ENCODE results near the gene DCC.

DCC gene

DNA sequence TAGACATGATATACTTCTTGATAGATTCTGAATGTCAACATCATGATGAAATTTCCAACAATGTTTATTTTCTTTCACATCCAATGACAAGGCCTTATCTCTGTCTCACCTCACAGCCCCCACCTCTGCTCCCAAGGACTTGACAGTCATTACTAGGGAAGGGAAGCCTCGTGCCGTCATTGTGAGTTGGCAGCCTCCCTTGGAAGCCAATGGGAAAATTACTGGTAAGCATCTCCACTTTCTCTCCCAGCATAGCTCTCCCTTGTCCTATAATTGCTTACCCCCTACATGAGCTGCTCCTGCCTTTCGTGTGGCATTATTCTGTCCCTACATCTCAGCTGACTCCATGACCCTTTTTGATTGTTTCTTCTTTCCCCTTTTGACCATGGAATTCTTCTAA, 1062.7 kb downstream of the DCC start:
- TF ChIP-seq, protein P1, sequence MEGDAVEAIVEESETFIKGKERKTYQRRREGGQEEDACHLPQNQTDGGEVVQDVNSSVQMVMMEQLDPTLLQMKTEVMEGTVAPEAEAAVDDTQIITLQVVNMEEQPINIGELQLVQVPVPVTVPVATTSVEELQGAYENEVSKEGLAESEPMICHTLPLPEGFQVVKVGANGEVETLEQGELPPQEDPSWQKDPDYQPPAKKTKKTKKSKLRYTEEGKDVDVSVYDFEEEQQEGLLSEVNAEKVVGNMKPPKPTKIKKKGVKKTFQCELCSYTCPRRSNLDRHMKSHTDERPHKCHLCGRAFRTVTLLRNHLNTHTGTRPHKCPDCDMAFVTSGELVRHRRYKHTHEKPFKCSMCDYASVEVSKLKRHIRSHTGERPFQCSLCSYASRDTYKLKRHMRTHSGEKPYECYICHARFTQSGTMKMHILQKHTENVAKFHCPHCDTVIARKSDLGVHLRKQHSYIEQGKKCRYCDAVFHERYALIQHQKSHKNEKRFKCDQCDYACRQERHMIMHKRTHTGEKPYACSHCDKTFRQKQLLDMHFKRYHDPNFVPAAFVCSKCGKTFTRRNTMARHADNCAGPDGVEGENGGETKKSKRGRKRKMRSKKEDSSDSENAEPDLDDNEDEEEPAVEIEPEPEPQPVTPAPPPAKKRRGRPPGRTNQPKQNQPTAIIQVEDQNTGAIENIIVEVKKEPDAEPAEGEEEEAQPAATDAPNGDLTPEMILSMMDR (IDR thresholded peaks at IDR 0.05; ENCODE audit: insufficient read depth, missing control alignments) = no peak
- peak; percentile 35 for FAIRE-seq
- DNase-seq (ENCODE audit: insufficient read length, low spot score) = no peak

DNA sequence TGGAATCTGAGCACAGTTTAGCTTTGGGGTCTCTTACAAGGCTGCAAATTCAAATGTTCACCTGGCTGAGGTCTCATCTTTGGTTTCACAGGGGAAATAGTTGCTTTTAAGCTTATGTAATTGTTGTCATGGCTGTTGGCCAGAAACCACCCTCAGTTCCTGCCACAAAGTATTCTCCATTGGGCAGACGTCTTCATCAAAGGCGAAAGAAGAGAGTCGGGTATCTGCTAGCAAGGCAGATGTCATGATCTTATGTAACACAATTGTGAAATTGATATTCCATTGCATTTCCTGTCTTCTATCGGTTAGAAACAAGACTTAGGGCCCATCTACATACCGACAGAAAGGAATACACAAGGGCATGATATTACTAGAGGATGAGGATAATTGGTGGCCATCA, 1068.3 kb downstream of the DCC start:
- DNase-seq (ENCODE audit: insufficient read length, low spot score) (no peak), FAIRE-seq (no peak)
- TF ChIP-seq, protein P1 (IDR thresholded peaks at IDR 0.05; ENCODE audit: insufficient read depth, missing control alignments) = no peak

DNA sequence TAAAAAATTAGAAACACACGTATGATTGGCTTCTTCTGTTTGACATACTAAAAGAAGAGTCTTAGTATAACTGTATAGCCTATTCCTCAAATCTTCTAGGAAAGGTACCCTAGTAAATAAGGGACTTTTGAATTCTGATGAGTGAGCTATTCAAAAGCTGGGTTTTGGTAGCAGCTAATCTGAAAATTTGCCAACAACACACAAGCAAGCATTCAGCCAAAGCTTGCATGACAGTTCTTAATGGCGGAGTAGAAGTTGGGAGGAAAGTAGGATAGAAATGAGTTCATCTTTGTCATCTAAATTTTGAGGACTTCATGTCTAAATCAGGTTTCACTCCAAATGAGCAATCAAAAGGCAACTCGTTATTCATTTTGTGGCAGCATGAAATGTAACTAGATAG, 1071.5 kb downstream of the DCC start:
- FAIRE-seq (no peak), DNase-seq (ENCODE audit: insufficient read length, low spot score) (no peak)
- TF ChIP-seq, protein P1 (IDR thresholded peaks at IDR 0.05; ENCODE audit: insufficient read depth, missing control alignments) = no peak

DNA sequence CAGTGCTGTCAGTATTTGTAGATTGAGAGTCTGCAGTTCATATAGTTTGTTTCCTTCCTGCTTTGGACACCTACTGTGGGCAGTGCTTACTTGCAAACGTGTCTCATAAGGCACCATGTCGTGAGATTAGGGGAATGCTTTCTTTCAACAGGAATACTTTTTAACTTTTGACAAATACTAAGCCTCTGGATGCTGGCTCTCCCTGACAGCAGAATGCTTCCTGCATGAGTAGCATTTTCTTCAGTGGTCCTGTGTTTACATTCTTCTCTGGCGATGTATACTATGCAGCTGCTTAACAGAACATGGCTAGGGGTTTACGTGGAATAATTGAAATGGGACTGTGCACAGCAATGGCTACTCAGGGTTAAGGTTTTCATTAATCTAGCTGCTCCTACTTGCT, 1077.0 kb downstream of the DCC start:
- DNase-seq (ENCODE audit: insufficient read length, low spot score) (no peak), FAIRE-seq (peak; percentile 55)
- TF ChIP-seq, protein P1 (IDR thresholded peaks at IDR 0.05; ENCODE audit: insufficient read depth, missing control alignments) = no peak

DNA sequence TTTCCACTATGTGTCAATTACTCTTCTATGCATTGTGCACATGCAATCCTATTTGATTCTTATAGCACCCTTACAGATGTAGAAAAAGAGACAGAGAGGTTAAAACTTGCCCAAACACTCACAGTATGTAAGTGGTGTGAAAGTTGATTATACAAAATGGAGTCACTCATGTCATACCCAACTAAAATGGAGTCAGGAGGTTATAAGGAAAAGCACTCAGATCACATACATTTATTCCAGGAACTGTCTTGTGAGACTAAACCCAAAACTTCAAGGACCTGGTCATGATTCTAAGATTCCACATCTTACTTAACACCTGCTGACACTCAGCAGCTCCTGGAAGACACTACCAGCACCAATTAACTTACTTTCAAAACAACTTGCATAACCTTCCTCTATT, 1081.9 kb downstream of the DCC start:
- no peak for DNase-seq (ENCODE audit: insufficient read length, low spot score)
- TF ChIP-seq, protein P1 (IDR thresholded peaks at IDR 0.05; ENCODE audit: insufficient read depth, missing control alignments) = no peak
- peak; percentile 29 for FAIRE-seq

DNA sequence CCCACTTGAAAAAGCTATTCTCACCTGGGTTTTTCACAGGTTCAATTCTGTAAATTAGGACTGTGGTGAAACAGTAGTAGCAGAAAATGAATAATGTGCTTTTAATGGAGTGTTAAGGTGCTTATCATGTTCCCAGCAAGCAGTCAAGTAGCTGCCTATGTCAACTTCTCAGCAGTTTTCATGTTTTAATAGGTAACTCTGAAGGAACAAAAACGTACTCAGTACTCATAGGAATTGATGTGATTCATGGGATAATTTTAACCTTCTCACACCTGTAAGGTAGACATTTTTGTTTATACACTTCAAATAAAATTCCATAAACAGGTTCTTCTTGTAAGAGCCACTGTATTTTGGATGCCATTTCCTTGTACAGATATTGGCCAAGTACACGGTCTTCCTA, 1082.9 kb downstream of the DCC start:
- FAIRE-seq = peak; percentile 38
- no peak for DNase-seq (ENCODE audit: insufficient read length, low spot score)

DNA sequence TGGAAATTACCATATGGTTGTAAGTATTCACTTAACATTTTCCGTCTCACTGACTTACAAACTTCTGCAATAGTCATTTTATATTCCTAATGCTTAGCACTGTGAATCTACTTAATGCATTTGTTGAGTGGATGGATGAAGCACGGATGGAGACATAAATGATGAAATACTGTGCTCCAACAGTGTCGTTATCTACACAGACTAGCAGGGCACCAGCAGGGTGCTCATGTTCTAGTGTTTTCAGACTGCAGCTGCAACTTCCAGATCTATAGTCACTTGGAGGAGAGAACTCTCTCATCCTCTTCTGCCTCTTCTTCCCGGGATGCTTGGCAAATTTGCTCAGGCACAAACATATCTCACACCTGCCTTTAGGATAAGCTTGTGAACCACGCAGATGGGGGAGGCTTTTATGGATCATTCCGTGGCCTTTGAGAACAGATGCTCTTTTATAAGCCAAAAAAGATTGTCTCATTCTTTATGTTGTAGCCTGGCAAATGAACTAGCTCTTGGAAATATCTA, 1086.7 kb downstream of the DCC start:
- FAIRE-seq (peak; percentile 61), DNase-seq (ENCODE audit: insufficient read length, low spot score) (no peak)
- TF ChIP-seq, protein P1 (IDR thresholded peaks at IDR 0.05; ENCODE audit: insufficient read depth, missing control alignments) = no peak

More for the DNA sequence above, 1082.9 kb downstream of the DCC start:
- TF ChIP-seq, protein P1 (IDR thresholded peaks at IDR 0.05; ENCODE audit: insufficient read depth, missing control alignments) = no peak
